GM23248 (cell line): ENCODE data around the gene ULBP1. TPM values are rescaled to one million over a fixed set of nuclear protein-coding genes. Genes with fewer than 3 reads are reported as not detected.
A peak's percentile ranks its signal among the peaks of the same experiment; 100 is the strongest.
"Not testable (repeated sequence)": the region's sequence is repeated elsewhere in the genome, so short reads cannot be mapped to it uniquely, and the experiment has no call there.

Experiments
- DNase-seq: peaks from one replicate; pipeline ENCODE4 v3.0.0-alpha.2; 2015
- H2AFZ ChIP-seq: fragments of 200-600 bp; sonication (generic); 2 replicates; pipeline ENCODE4 v1.6.1; 2016; ENCODE audit warnings: antibody characterized with exemption
- H3F3A ChIP-seq: fragments of 200-600 bp; sonication (generic); 2 replicates; pipeline ENCODE4 v1.6.1; 2016; ENCODE audit warnings: mild to moderate bottlenecking, antibody characterized with exemption, mixed run types; ENCODE audit not compliant: insufficient read depth
- H3K27ac ChIP-seq: fragments of 200-600 bp; sonication (generic); 2 replicates; pipeline ENCODE4 v1.5.1; 2016; ENCODE audit warnings: mild to moderate bottlenecking
- H3K27me3 ChIP-seq: fragments of 200-600 bp; sonication (generic); replicated peaks from 2 replicates; pipeline ENCODE4 v1.6.1; 2016; ENCODE audit warnings: mild to moderate bottlenecking; ENCODE audit not compliant: insufficient read depth
- H3K36me3 ChIP-seq: fragments of 200-600 bp; sonication (generic); 2 replicates; pipeline ENCODE4 v1.6.1; 2016; ENCODE audit warnings: low read depth, mild to moderate bottlenecking
- H3K4me1 ChIP-seq: fragments of 200-600 bp; sonication (generic); 2 replicates; pipeline ENCODE4 v1.6.1; 2016; ENCODE audit warnings: mild to moderate bottlenecking; ENCODE audit not compliant: insufficient read depth
- H3K4me2 ChIP-seq: fragments of 200-600 bp; sonication (generic); one replicate; pipeline ENCODE4 v1.6.1; 2016; ENCODE audit warnings: mild to moderate bottlenecking; ENCODE audit not compliant: unreplicated experiment
- H3K4me3 ChIP-seq: fragments of 200-600 bp; sonication (generic); 2 replicates; pipeline ENCODE4 v1.5.1; 2016; ENCODE audit warnings: mild to moderate bottlenecking
- H3K79me2 ChIP-seq: fragments of 200-600 bp; sonication (generic); 2 replicates; pipeline ENCODE4 v1.6.1; 2016; ENCODE audit warnings: mild to moderate bottlenecking; ENCODE audit not compliant: insufficient read depth
- H3K9ac ChIP-seq: fragments of 200-600 bp; sonication (generic); 2 replicates; pipeline ENCODE4 v1.6.1; 2016; ENCODE audit warnings: mild to moderate bottlenecking
- H3K9me2 ChIP-seq: fragments of 200-600 bp; sonication (generic); 2 replicates; pipeline ENCODE4 v1.6.1; 2016; ENCODE audit warnings: mixed run types, mild to moderate bottlenecking, moderate library complexity; ENCODE audit not compliant: insufficient read depth
- H3K9me3 ChIP-seq: fragments of 200-600 bp; sonication (generic); one replicate; pipeline ENCODE4 v1.6.1; 2017; ENCODE audit warnings: low read depth
- H4K20me1 ChIP-seq: fragments of 200-600 bp; sonication (generic); 2 replicates; pipeline ENCODE4 v1.6.0; 2016; ENCODE audit not compliant: insufficient read depth
- EZH2 ChIP-seq: fragments of 200-600 bp; sonication (generic); IDR thresholded peaks from 2 replicates; pipeline ENCODE4 v1.6.1; 2018; ENCODE audit warnings: antibody characterized with exemption, mild to moderate bottlenecking; ENCODE audit not compliant: insufficient read depth, poor library complexity, severe bottlenecking
- EZH2phosphoT487 ChIP-seq: fragments of 200-600 bp; sonication (generic); IDR thresholded peaks from 2 replicates; pipeline ENCODE4 v1.6.1; 2018; ENCODE audit warnings: antibody characterized with exemption, moderate library complexity, mild to moderate bottlenecking, low read depth; ENCODE audit not compliant: insufficient read depth
- WGBS, 2 experiments: methylation state at CpG; one replicate each; pipeline ENCODE4 v1.1.6; 2015 to 2017; ENCODE audit warnings: low lambda C conversion rate in 2 of 2, low coverage in 1 of 2; ENCODE audit errors: missing lambda C conversion rate in 2 of 2; 5-methylcytosine and 5-hydroxymethylcytosine counted together
- in situ Hi-C: fragments of 300-500 bp; cut with MboI; formaldehyde crosslinking; loops from 2 replicates; pipeline ENCODE4 v1.15.0; 2020
- polyA plus RNA-seq: library from polyadenylated mRNA; unstranded; fragments of >200 nt; fragmentation: Nextera tagmentation; extraction: Ambion mirVana; gene quantifications from 2 replicates; pipeline ENCODE4 v1.2.1, GENCODE V29; 2016
- total RNA-seq: library from RNA; depleted of rRNA; stranded (reverse); fragments of >200 nt; shearing (Covaris generic); gene quantifications from 2 replicates; pipeline ENCODE4 v1.2.3, GENCODE V29; 2014

ULBP1 gene
- total and polyA plus RNA-seq, 2 experiments from 2014 or later = 6.1 to 9.1 TPM

GRCh38 chr6:149987602-149988107 is 23.9 kb downstream of the ULBP1 start:
- Histone ChIP-seq H2AFZ (no peak overlapping the region), H4K20me1 (no peaks in the 10 kb centered on the region), H3K9me3 (no peaks in the 10 kb centered on the region), H3K4me2 (no peak overlapping the region), H3F3A (no peaks in the 10 kb centered on the region), H3K4me1 (no peaks in the 10 kb centered on the region), H3K9me2 (no peaks in the 10 kb centered on the region), H3K9ac (no peak overlapping the region), H3K27ac (no peak overlapping the region), H3K27me3 (peaks cover 82% of the 10 kb centered on the region), H3K79me2 (no peaks in the 10 kb centered on the region), H3K36me3 (no peaks in the 10 kb centered on the region), H3K4me3 (no peak overlapping the region)
- DNase-seq = no peak
- WGBS, 2 experiments = 32 to 35% methylated on average over 2 of the region's 2 CpGs
- TF ChIP-seq EZH2phosphoT487 = no peak
- peak; percentile 22 for TF ChIP-seq EZH2
- in situ Hi-C loops = no loop called here

DNA sequence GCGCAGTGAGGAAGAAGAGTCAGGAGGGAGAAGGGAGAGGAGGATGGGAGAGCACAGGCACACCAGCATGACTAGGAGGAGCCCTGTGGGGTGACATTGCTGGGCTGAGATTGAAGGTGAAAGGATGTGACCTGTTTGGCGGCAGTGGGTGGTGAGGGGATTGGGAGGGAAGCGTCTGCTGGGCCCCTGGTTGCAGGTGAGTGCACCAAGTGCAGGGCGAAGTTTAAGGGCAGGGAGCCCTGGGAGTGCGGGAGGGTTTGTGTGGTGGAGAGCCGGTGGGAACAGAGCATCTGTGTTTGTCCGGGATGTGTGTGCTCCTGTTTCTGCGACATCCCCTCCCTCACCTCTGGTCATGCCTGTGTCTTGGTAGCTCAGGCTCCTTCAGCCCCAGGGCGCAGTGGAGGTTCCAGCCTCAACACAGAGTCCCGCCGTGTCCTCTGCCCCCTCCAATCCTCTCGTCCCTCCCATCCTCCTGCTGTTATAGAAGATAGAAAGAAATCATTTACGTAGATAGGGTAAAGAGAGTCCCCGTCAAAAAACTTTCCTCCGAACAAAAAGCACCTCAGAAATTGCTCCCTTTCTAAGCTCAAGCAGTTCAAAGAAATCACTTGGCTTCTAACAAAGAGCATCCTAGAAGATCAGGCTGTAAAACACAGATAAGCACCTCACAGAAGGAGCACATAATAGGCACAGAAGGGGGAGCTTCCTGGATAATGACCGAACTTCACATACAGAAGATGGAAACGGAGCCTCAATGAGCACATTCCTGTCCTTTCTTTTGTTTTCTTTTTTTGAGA is 25.0 kb downstream of the ULBP1 start:
- no peak overlapping the region for H3K9ac ChIP-seq
- 0 out of 2 replicates have a peak, but pooled peaks have one; percentile 40 for TF ChIP-seq EZH2phosphoT487
- no peak for TF ChIP-seq EZH2
- WGBS, 2 experiments = 9 to 10% methylated on average over 17 of the region's 17 CpGs
- no peaks in the 10 kb centered on the region for H3K79me2 ChIP-seq
- H3K27ac ChIP-seq = no peak overlapping the region
- in situ Hi-C loops = no loop called here
- no peaks in the 10 kb centered on the region for H3K9me2 ChIP-seq
- no peaks in the 10 kb centered on the region for H4K20me1 ChIP-seq
- H3K27me3 ChIP-seq = peaks cover 90% of the 10 kb centered on the region
- H3K9me3 ChIP-seq = no peaks in the 10 kb centered on the region
- H3F3A ChIP-seq = no peaks in the 10 kb centered on the region
- H3K4me3 ChIP-seq = no peak overlapping the region
- H3K4me1 ChIP-seq = no peaks in the 10 kb centered on the region
- no peak overlapping the region for H2AFZ ChIP-seq
- no peaks in the 10 kb centered on the region for H3K36me3 ChIP-seq
- DNase-seq = no peak
- no peak overlapping the region for H3K4me2 ChIP-seq

GRCh38 chr6:149990212-149990660 is 26.5 kb downstream of the ULBP1 start:
- in situ Hi-C loops = no loop called here
- H3K9me3 ChIP-seq = no peaks in the 10 kb centered on the region
- DNase-seq = peak; percentile 22
- no peak overlapping the region for H3K27ac ChIP-seq
- H3K9me2 ChIP-seq = no peaks in the 10 kb centered on the region
- peak overlapping the region; percentile 56 for H2AFZ ChIP-seq
- H3K79me2 ChIP-seq = no peaks in the 10 kb centered on the region
- H3K27me3 ChIP-seq = peaks cover 94% of the 10 kb centered on the region
- no peaks in the 10 kb centered on the region for H3K36me3 ChIP-seq
- peak overlapping the region; percentile 65 for H3K4me2 ChIP-seq
- H3K4me3 ChIP-seq = peak overlapping the region; percentile 45
- no peaks in the 10 kb centered on the region for H3F3A ChIP-seq
- 1 to 2% methylated on average over 20 to 32 of the region's 32 CpGs for WGBS, 2 experiments
- TF ChIP-seq EZH2 = no peak
- no peak for TF ChIP-seq EZH2phosphoT487
- H3K9ac ChIP-seq = no peak overlapping the region
- H4K20me1 ChIP-seq = no peaks in the 10 kb centered on the region
- no peaks in the 10 kb centered on the region for H3K4me1 ChIP-seq

- in situ Hi-C loops = no loop called here
Measured at GRCh38 chr6:149990661-149991471, 27.1 kb downstream of the ULBP1 start.

DNA sequence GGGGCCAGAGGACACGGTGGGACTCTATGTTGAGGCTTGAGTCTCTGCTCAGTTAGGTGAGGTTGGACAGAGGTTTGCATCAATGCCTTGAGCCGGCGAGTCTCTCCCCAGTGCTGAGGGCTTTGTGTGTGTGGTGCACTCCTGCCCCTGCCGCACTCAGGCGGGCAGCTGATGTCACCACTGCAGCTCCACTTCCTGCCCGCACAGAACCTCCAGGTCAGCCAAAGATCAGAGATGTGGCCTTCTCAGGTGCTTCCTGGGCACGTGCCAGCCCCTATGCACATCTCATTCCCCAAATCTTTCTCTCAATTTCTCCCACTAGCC is 27.7 kb downstream of the ULBP1 start:
- H3K4me3 ChIP-seq, H3K4me2 ChIP-seq, H3K36me3 ChIP-seq, DNase-seq, H3K27ac ChIP-seq, H3K4me1 ChIP-seq, H4K20me1 ChIP-seq, H3K79me2 ChIP-seq, H3K9me2 ChIP-seq, H3K9ac ChIP-seq, H3K9me3 ChIP-seq, H3F3A ChIP-seq, H2AFZ ChIP-seq, in situ Hi-C loops: not testable (repeated sequence)
- 0 to 3% methylated on average over 6 to 7 of the region's 7 CpGs for WGBS, 2 experiments
- H3K27me3 ChIP-seq = peaks cover 85% of the 10 kb centered on the region

More at GRCh38 chr6:149990661-149991471, 27.1 kb downstream of the ULBP1 start:
- no peaks in the 10 kb centered on the region for H3K36me3 ChIP-seq
- DNase-seq = peak; percentile 32
- TF ChIP-seq EZH2 (peak; percentile 95), EZH2phosphoT487 (peak; percentile 70)
- H3K9me2 ChIP-seq = no peaks in the 10 kb centered on the region
- H3K4me1 ChIP-seq = no peaks in the 10 kb centered on the region
- peak overlapping the region; percentile 65 for H3K4me2 ChIP-seq
- no peaks in the 10 kb centered on the region for H3K79me2 ChIP-seq
- 3 to 4% methylated on average over 49 of the region's 49 CpGs for WGBS, 2 experiments
- H3K4me3 ChIP-seq = peak overlapping the region; percentile 45
- H3K9ac ChIP-seq = no peak overlapping the region
- H4K20me1 ChIP-seq = no peaks in the 10 kb centered on the region
- H3K27me3 ChIP-seq = peaks cover 90% of the 10 kb centered on the region
- no peaks in the 10 kb centered on the region for H3K9me3 ChIP-seq
- H3K27ac ChIP-seq = no peak overlapping the region
- H2AFZ ChIP-seq = peak overlapping the region; percentile 56
- H3F3A ChIP-seq = no peaks in the 10 kb centered on the region
